ENCODE data around the gene CFL1. TPM values are rescaled to one million over a fixed set of nuclear protein-coding genes. Genes with fewer than 3 reads are reported as not detected.

CFL1 gene
- total and polyA plus RNA-seq, 2 donors (not counting 1 experiment from before 2014, with no cell fraction given) = 680 to 1,603 TPM

DNA sequence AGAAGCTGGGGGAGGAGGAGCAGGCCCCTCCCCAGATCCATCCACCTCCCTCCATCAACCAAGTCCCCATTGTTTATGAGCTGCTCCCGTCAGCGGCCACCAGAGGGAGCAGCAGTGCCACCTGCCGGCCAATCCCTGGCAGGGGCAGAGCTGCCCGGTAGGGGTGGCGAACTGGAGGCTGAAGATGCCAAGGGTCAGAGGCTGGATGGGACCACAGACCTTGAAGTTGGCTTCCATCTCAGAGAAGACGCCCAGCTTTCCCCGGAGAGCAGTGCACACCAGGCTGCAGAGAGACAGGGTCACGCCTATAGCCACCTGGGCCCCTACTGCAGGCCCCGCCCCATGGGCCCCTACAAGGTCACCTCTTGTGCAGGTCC is 26.7 kb upstream of the CFL1 start:
- H3K4me2 ChIP-seq (ENCODE audit: extremely low read depth, insufficient read depth, low read length) = peak overlapping the region; percentile 15
- DNase-seq (ENCODE audit: low read depth in 2 of 2) = peak; percentile 61 to 72
- no peak overlapping the region for H3K9ac ChIP-seq (ENCODE audit: insufficient read depth, low read length)
- peaks cover 9% of the 10 kb centered on the region for H3K4me1 ChIP-seq (ENCODE audit: control insufficient read depth, extremely low read depth, insufficient read depth, low read length)
- peak; percentile 99 for TF ChIP-seq CTCF (conservative IDR thresholded peaks at IDR 0.05 in 1 of 2, IDR thresholded peaks at IDR 0.05 in 1 of 2; ENCODE audit: low read depth in 1 of 2, low read length in 2 of 2)
- no peak for TF ChIP-seq EZH2 (IDR thresholded peaks at IDR 0.05; ENCODE audit: low read length, missing control alignments)
- H3K27ac ChIP-seq (ENCODE audit: insufficient read depth, low read length) = no peak overlapping the region
- H3K79me2 ChIP-seq (ENCODE audit: control insufficient read depth, insufficient read depth, low read length) = peaks cover 25% of the 10 kb centered on the region
- H2AFZ ChIP-seq (ENCODE audit: low read length) = no peak overlapping the region
- H3K36me3 ChIP-seq (ENCODE audit: control insufficient read depth, insufficient read depth, low read length) = peaks cover 35% of the 10 kb centered on the region
- no peak overlapping the region for H3K4me3 ChIP-seq (replicated peaks in 1 of 4; ENCODE audit: control extremely low read depth in 1 of 4, insufficient read depth in 1 of 4, low read depth in 3 of 4, low read length in 4 of 4)
- H3K9me3 ChIP-seq (ENCODE audit: control insufficient read depth, insufficient read depth, low read depth, low read length) = no peaks in the 10 kb centered on the region
- H3K27me3 ChIP-seq (ENCODE audit: control insufficient read depth, insufficient read depth, low read length) = no peaks in the 10 kb centered on the region
- H4K20me1 ChIP-seq (ENCODE audit: control insufficient read depth, extremely low read depth, insufficient read depth, low read length) = no peaks in the 10 kb centered on the region

GRCh38 chr11:65883786-65884715 is 26.1 kb upstream of the CFL1 start:
- no peak for DNase-seq (ENCODE audit: low read depth in 2 of 2)
- no peak overlapping the region for H3K4me3 ChIP-seq (replicated peaks in 1 of 4; ENCODE audit: control extremely low read depth in 1 of 4, insufficient read depth in 1 of 4, low read depth in 3 of 4, low read length in 4 of 4)

More at GRCh38 chr11:65883786-65884715, 26.1 kb upstream of the CFL1 start:
- TF ChIP-seq EZH2 (IDR thresholded peaks at IDR 0.05; ENCODE audit: low read length, missing control alignments) (no peak), CTCF (conservative IDR thresholded peaks at IDR 0.05 in 1 of 2, IDR thresholded peaks at IDR 0.05 in 1 of 2; ENCODE audit: low read depth in 1 of 2, low read length in 2 of 2) (no peak)
- no peaks in the 10 kb centered on the region for H3K27me3 ChIP-seq (ENCODE audit: control insufficient read depth, insufficient read depth, low read length)
- no peak overlapping the region for H3K27ac ChIP-seq (ENCODE audit: insufficient read depth, low read length)
- H2AFZ ChIP-seq (ENCODE audit: low read length) = no peak overlapping the region
- peaks cover 35% of the 10 kb centered on the region for H3K36me3 ChIP-seq (ENCODE audit: control insufficient read depth, insufficient read depth, low read length)
- H3K9ac ChIP-seq (ENCODE audit: insufficient read depth, low read length) = no peak overlapping the region
- H3K9me3 ChIP-seq (ENCODE audit: control insufficient read depth, insufficient read depth, low read depth, low read length) = no peaks in the 10 kb centered on the region
- no peaks in the 10 kb centered on the region for H4K20me1 ChIP-seq (ENCODE audit: control insufficient read depth, extremely low read depth, insufficient read depth, low read length)
- H3K4me2 ChIP-seq (ENCODE audit: extremely low read depth, insufficient read depth, low read length) = no peak overlapping the region
- peaks cover 25% of the 10 kb centered on the region for H3K79me2 ChIP-seq (ENCODE audit: control insufficient read depth, insufficient read depth, low read length)
- peaks cover 7% of the 10 kb centered on the region for H3K4me1 ChIP-seq (ENCODE audit: control insufficient read depth, extremely low read depth, insufficient read depth, low read length)
